ENCODE data around the gene MED10. TPM values are rescaled to one million over a fixed set of nuclear protein-coding genes. Genes with fewer than 3 reads are reported as not detected.
A peak's percentile ranks its signal among the peaks of the same experiment; 100 is the strongest.

MED10 gene
- total and polyA plus RNA-seq, 2 donors (not counting 3 experiments of a cell fraction or from before 2014, with no cell fraction given) = 55.6 to 56.3 TPM

GRCh38 chr5:6419340-6419852, 41.0 kb upstream of the MED10 start:
- peak; percentile 89 for DNase-seq (ENCODE audit: low read depth, low spot score)
- Histone ChIP-seq H4K20me1 (replicated peaks; ENCODE audit: control insufficient read depth, extremely low read depth, insufficient read depth, low read length) (no peaks in the 10 kb centered on the region), H3K4me3 (replicated peaks in 1 of 3; ENCODE audit: insufficient read depth in 1 of 3, low read depth in 1 of 3, low read length in 3 of 3) (no peak overlapping the region), H3K27me3 (ENCODE audit: control insufficient read depth in 2 of 2, insufficient read depth in 2 of 2, low read length in 2 of 2) (no peaks in the 10 kb centered on the region), H3K9me3 (replicated peaks; ENCODE audit: control insufficient read depth, insufficient read depth, low read length) (no peaks in the 10 kb centered on the region), H3K9me1 (replicated peaks; ENCODE audit: control insufficient read depth, extremely low read depth, insufficient read depth, low read length) (no peaks in the 10 kb centered on the region), H2AFZ (ENCODE audit: low read depth, low read length) (no peak overlapping the region), H3K4me2 (ENCODE audit: insufficient read depth, low read length) (peak overlapping the region; percentile 5), H3K4me1 (ENCODE audit: control insufficient read depth, extremely low read depth, insufficient read depth, low read length) (peaks cover 45% of the 10 kb centered on the region), H3K9ac (replicated peaks; ENCODE audit: extremely low read depth, insufficient read depth, low read length) (no peak overlapping the region), H3K79me2 (ENCODE audit: control insufficient read depth, insufficient read depth, low read length) (no peaks in the 10 kb centered on the region), H3K36me3 (ENCODE audit: control insufficient read depth in 2 of 2, extremely low read depth in 1 of 2, insufficient read depth in 2 of 2, low read length in 2 of 2) (no peaks in the 10 kb centered on the region), H3K27ac (ENCODE audit: insufficient read depth, low read depth, low read length) (peak overlapping the region; percentile 74)
- TF ChIP-seq MAX (IDR thresholded peaks at IDR 0.05; ENCODE audit: insufficient read depth, insufficient read length) (no peak), POLR2AphosphoS5 (IDR thresholded peaks at IDR 0.05; ENCODE audit: insufficient read depth, low read depth, low read length) (peak; percentile 40), FOS (IDR thresholded peaks at IDR 0.05; ENCODE audit: borderline replicate concordance, insufficient read depth, low read length) (peak; percentile 73), CTCF (IDR thresholded peaks at IDR 0.05; ENCODE audit: extremely low read depth in 1 of 2, insufficient read depth in 1 of 2, low read depth in 1 of 2, low read length in 2 of 2) (no peak), JUN (IDR thresholded peaks at IDR 0.05; ENCODE audit: borderline replicate concordance, insufficient read depth, insufficient read length, low read depth) (peak; percentile 88), GATA2 (IDR thresholded peaks at IDR 0.05; ENCODE audit: insufficient read depth, insufficient read length, low read depth, low read length) (peak; percentile 45)
- BruUV-seq (replicated peaks) = no TSS peak
- CTCF ChIA-PET = interaction anchor here (0.9 to 4.4 kb wide), 4 partner anchors 12 to 120 kb away, joined by 3 to 48 read pairs (median 4); partner anchors contain the start of gene MED10
- POLR2A ChIA-PET = no interaction called here
- dilution Hi-C loops (cut with MboI; ENCODE audit: extremely low pct_ligation_motif_present, low sequenced_read_pairs) (no loop called here), intact Hi-C loops (cut with micrococcal nuclease) (loop anchor here (1.0 kb wide), 2 partner anchors 41 to 47 kb away; partner anchors contain the start of gene MED10)
- FAIRE-seq = peak; percentile 89

Measured in endothelial cell of umbilical vein (primary cell).